HepG2 (cell line): Measurements from ENCODE around the gene RASD2. TPM values are rescaled to one million over a fixed set of nuclear protein-coding genes. Genes with fewer than 3 reads are reported as not detected.
A peak's percentile ranks its signal among the peaks of the same experiment; 100 is the strongest.

Source experiments
- ATAC-seq: fragments of 200-7000 bp; cut with Tn5 transposase; 3 replicates; pipeline ENCODE4 v1.9.1; 2020; ENCODE audit warnings: mild to moderate bottlenecking, moderate library complexity
- BruUV-seq: library from RNA; stranded (reverse); fragments of 400-500 nt; replicated peaks from 2 replicates; lab custom pipeline; 2021; lab: Mats Ljungman, UMichigan
- CTCF ChIA-PET: fragments of 300-600 bp; formaldehyde crosslinking; extraction: SDS; loops from one replicate; lab custom pipeline; 2021; ENCODE audit warnings: low total read pairs, inconsistent platforms, low intra/inter-chr PET ratio; lab: Yijun Ruan, JAX
- POLR2A ChIA-PET: fragments of 350-600 bp; sonication (Branson Sonifier 250); formaldehyde crosslinking; loops from one replicate; lab custom pipeline; 2020; ENCODE audit warnings: antibody characterized with exemption, inconsistent platforms; lab: Yijun Ruan, JAX
- DNase-seq: peaks from one replicate; pipeline ENCODE4 v3.0.0-alpha.2; 2015; ENCODE audit warnings: low spot score
- FAIRE-seq: peaks from 3 replicates; lab custom pipeline; 2011; peaks lifted over from hg19 to GRCh38; lab: Jason Lieb, UNC
- H2AFZ ChIP-seq: one replicate; pipeline ENCODE4 v1.6.1; 2011; ENCODE audit warnings: low read length, inconsistent platforms
- H3K27ac ChIP-seq: fragments of 300-600 bp; 3 replicates; pipeline ENCODE4 v1.8.0; 2011; ENCODE audit warnings: mixed run types, mild to moderate bottlenecking, mixed read lengths, low read length, inconsistent platforms; ENCODE audit not compliant: insufficient read depth; ENCODE audit errors: extremely low read length
- H3K27me3 ChIP-seq, 2 experiments: fragments of 200-600 bp in 1 of 2; 2 replicates in 1 of 2; 3 replicates in 1 of 2; pipeline versions ENCODE4 v1.6.0 to v1.8.0; 2011; ENCODE audit warnings: low read length in 2 of 2, mild to moderate bottlenecking in 2 of 2, moderate library complexity in 2 of 2, inconsistent platforms in 1 of 2; ENCODE audit not compliant: insufficient read depth in 2 of 2, control insufficient read depth in 1 of 2
- H3K36me3 ChIP-seq, 2 experiments: fragments of 200-600 bp in 1 of 2; replicated peaks in 1 of 2; 2 replicates in 1 of 2; 3 replicates in 1 of 2; pipeline versions ENCODE4 v1.5.1 to v1.8.0; 2011; ENCODE audit warnings: low read length in 2 of 2, inconsistent platforms in 1 of 2; ENCODE audit not compliant: insufficient read depth in 2 of 2, control insufficient read depth in 1 of 2
- H3K4me1 ChIP-seq: 2 replicates; pipeline ENCODE4 v1.5.1; 2012; ENCODE audit warnings: low read length, inconsistent platforms; ENCODE audit not compliant: insufficient read depth
- H3K4me2 ChIP-seq: 2 replicates; pipeline ENCODE4 v1.6.0; 2011; ENCODE audit warnings: low read depth, low read length, inconsistent platforms
- H3K4me3 ChIP-seq, 3 experiments: fragments of 200-600 bp in 1 of 3; sonication (generic), shearing (Covaris generic) in 1 of 3; replicated peaks in 1 of 3; 2 replicates each; pipeline ENCODE4 v1.5.1; 2011 to 2016; ENCODE audit warnings: low read length in 3 of 3, inconsistent platforms in 2 of 3, low read depth in 2 of 3, mild to moderate bottlenecking in 2 of 3, control low read depth in 1 of 3, mixed read lengths in 1 of 3; ENCODE audit not compliant: insufficient read depth in 1 of 3
- H3K79me2 ChIP-seq: one replicate; pipeline ENCODE4 v1.6.1; 2011; ENCODE audit warnings: low read length, inconsistent platforms; ENCODE audit not compliant: insufficient read depth
- H3K9ac ChIP-seq: 2 replicates; pipeline ENCODE4 v1.6.0; 2011; ENCODE audit warnings: mild to moderate bottlenecking, low read depth, low read length, inconsistent platforms; ENCODE audit not compliant: insufficient read depth
- H3K9me3 ChIP-seq: 2 replicates; pipeline ENCODE4 v1.5.1; 2012; ENCODE audit warnings: mild to moderate bottlenecking, low read length
- H4K20me1 ChIP-seq: 2 replicates; pipeline ENCODE4 v1.6.0; 2011; ENCODE audit warnings: inconsistent platforms, mild to moderate bottlenecking, low read length, moderate library complexity; ENCODE audit not compliant: insufficient read depth
- ATF4 ChIP-seq, 2 experiments: fragments of 450-650 bp in 1 of 2; sonication (generic) in 1 of 2; formaldehyde crosslinking; IDR thresholded peaks; 2 replicates each; pipeline versions ENCODE4 v1.5.0 to v1.8.0; 2020 to 2022; ENCODE audit warnings: mild to moderate bottlenecking in 1 of 2, missing genetic modification reagents in 1 of 2
- EED ChIP-seq: sonication (generic); formaldehyde crosslinking; IDR thresholded peaks from 2 replicates; pipeline ENCODE4 v1.5.0; 2020; ENCODE audit warnings: mild to moderate bottlenecking, missing genetic modification reagents
- FOXP1 ChIP-seq, 2 experiments: fragments of 450-650 bp in 1 of 2; IDR thresholded peaks; 2 replicates each; pipeline ENCODE4 v1.6.1; 2017 to 2018; ENCODE audit warnings: antibody characterized with exemption in 1 of 2
- GTF2F1 ChIP-seq: fragments of 150-350 bp; IDR thresholded peaks from 2 replicates; pipeline ENCODE4 v1.6.1; 2014; ENCODE audit warnings: low read length
- HES4 ChIP-seq: sonication (generic); formaldehyde crosslinking; IDR thresholded peaks from 2 replicates; pipeline ENCODE4 v1.9.0; 2021; ENCODE audit warnings: mild to moderate bottlenecking, missing genetic modification reagents, borderline replicate concordance
- JDP2 ChIP-seq: sonication (generic); formaldehyde crosslinking; IDR thresholded peaks from 2 replicates; pipeline ENCODE4 v1.8.1; 2022; ENCODE audit warnings: missing genetic modification reagents, borderline replicate concordance
- KDM3A ChIP-seq: IDR thresholded peaks from 2 replicates; pipeline ENCODE4 v1.6.1; 2018; ENCODE audit warnings: low read depth, missing compliant biosample characterization
- KDM5B ChIP-seq: sonication (generic); formaldehyde crosslinking; IDR thresholded peaks from 2 replicates; pipeline ENCODE4 v1.4.0; 2020; ENCODE audit warnings: missing genetic modification reagents, mild to moderate bottlenecking, borderline replicate concordance
- MAZ ChIP-seq, 2 experiments: sonication (generic) in 1 of 2; formaldehyde crosslinking in 1 of 2; IDR thresholded peaks; 2 replicates each; pipeline versions ENCODE4 v1.5.0 to v1.6.1; 2012 to 2020; ENCODE audit warnings: low read depth in 2 of 2, mild to moderate bottlenecking in 2 of 2, borderline replicate concordance in 1 of 2, improper control_type of control experiment in 1 of 2, low read length in 1 of 2, missing genetic modification reagents in 1 of 2, moderate library complexity in 1 of 2
- MIER3 ChIP-seq: IDR thresholded peaks from 2 replicates; pipeline ENCODE4 v1.6.1; 2016; ENCODE audit warnings: missing compliant biosample characterization, borderline replicate concordance
- NONO ChIP-seq, 2 experiments: fragments of 450-650 bp in 1 of 2; sonication (generic) in 1 of 2; formaldehyde crosslinking in 1 of 2; IDR thresholded peaks in 1 of 2; conservative IDR thresholded peaks in 1 of 2; 2 replicates each; pipeline versions ENCODE4 v1.6.1 to v1.8.0; 2017 to 2022; ENCODE audit warnings: mild to moderate bottlenecking in 1 of 2, missing genetic modification reagents in 1 of 2, moderate library complexity in 1 of 2
- PRMT3 ChIP-seq: sonication (generic); formaldehyde crosslinking; IDR thresholded peaks from 2 replicates; pipeline ENCODE4 v1.8.1; 2022; ENCODE audit warnings: low read depth, mild to moderate bottlenecking, moderate library complexity, missing genetic modification reagents, borderline replicate concordance
- TBX3 ChIP-seq: fragments of 450-650 bp; IDR thresholded peaks from 2 replicates; pipeline ENCODE4 v1.6.1; 2017; ENCODE audit warnings: antibody characterized with exemption, mild to moderate bottlenecking, inconsistent platforms, borderline replicate concordance
- ZNF180 ChIP-seq: sonication (generic); formaldehyde crosslinking; IDR thresholded peaks from 2 replicates; pipeline ENCODE4 v1.4.0; 2020; ENCODE audit warnings: low read depth, missing genetic modification reagents, borderline replicate concordance
- ZNF224 ChIP-seq: sonication (generic); formaldehyde crosslinking; IDR thresholded peaks from 2 replicates; pipeline ENCODE4 v1.5.0; 2020; ENCODE audit warnings: mild to moderate bottlenecking, missing genetic modification reagents
- ZNF256 ChIP-seq: sonication (generic); formaldehyde crosslinking; conservative IDR thresholded peaks from 2 replicates; pipeline ENCODE4 v1.4.0; 2020; ENCODE audit warnings: missing genetic modification reagents
- ZNF556 ChIP-seq: sonication (generic); formaldehyde crosslinking; IDR thresholded peaks from 2 replicates; pipeline ENCODE4 v1.4.0; 2020; ENCODE audit warnings: mild to moderate bottlenecking, missing genetic modification reagents, borderline replicate concordance
- ZNF576 ChIP-seq: sonication (generic); formaldehyde crosslinking; IDR thresholded peaks from 2 replicates; pipeline ENCODE4 v1.4.0; 2020; ENCODE audit warnings: mild to moderate bottlenecking, missing genetic modification reagents
- ZNF687 ChIP-seq: sonication (generic); formaldehyde crosslinking; IDR thresholded peaks from 2 replicates; pipeline ENCODE4 v1.5.1; 2020; ENCODE audit warnings: mild to moderate bottlenecking, missing genetic modification reagents, moderate library complexity
- WGBS: methylation state at CpG from one replicate; pipeline ENCODE4 v1.1.6; 2017; ENCODE audit warnings: low lambda C conversion rate; 5-methylcytosine and 5-hydroxymethylcytosine counted together
- in situ Hi-C: cut with HindIII; loops from 2 replicates; pipeline ENCODE4 v1.10.0; 2017; ENCODE audit warnings: low pct_unique_long_range_greater_than_20kb; ENCODE audit not compliant: extremely low pct_ligation_motif_present
- intact Hi-C: fragments of 100-400 bp; cut with micrococcal nuclease; formaldehyde crosslinking; loops from one replicate; pipeline ENCODE4 v1.10.0; 2022; ENCODE audit not compliant: unreplicated experiment
- polyA plus RNA-seq, 8 experiments: library from polyadenylated mRNA; depleted of rRNA in 3 of 8; stranded (reverse) in 7 of 8; unstranded in 1 of 8; fragments of >200 nt; fragmentation: Illumina TruSeq in 4 of 8; extraction: Trizol in 4 of 8; gene quantifications; 2 replicates each; pipeline versions ENCODE4 v1.2.1 to v1.2.3, GENCODE V29; 2011 to 2016; ENCODE audit warnings: low read depth in 4 of 8, missing spikeins in 1 of 8, mixed read lengths in 1 of 8; ENCODE audit not compliant: insufficient read depth in 1 of 8
- total RNA-seq, 5 experiments: library from RNA; depleted of rRNA; stranded (reverse); fragments of >200 nt; fragmentation: Illumina TruSeq; extraction: Trizol; gene quantifications; 2 replicates each; pipeline ENCODE4 v1.2.3, GENCODE V29; 2016; ENCODE audit warnings: low read depth in 1 of 5
- TF ChIP-seq, protein P1 (sequence below): IDR thresholded peaks from 2 replicates; pipeline ENCODE4 v1.6.1; 2016; ENCODE audit warnings: mild to moderate bottlenecking, missing biosample characterization, missing genetic modification reagents

RASD2 gene
- total and polyA plus RNA-seq, 2 of the 13 experiments (the other 11 are each of a cell fraction or from before 2014, with no cell fraction given), result not detected

GRCh38 chr22:35506259-35506570 lies 34.4 kb upstream of the RASD2 start:
- no TSS peak for BruUV-seq
- no peak overlapping the region for H3K9ac ChIP-seq
- peaks cover 38% of the 10 kb centered on the region for H3K4me1 ChIP-seq
- no peak overlapping the region for H3K27ac ChIP-seq
- WGBS, result 0% methylated on average over 2 of the region's 2 CpGs
- ChIA-PET POLR2A (no interaction called here), CTCF (no interaction called here)
- H3K36me3 ChIP-seq, result no peaks in the 10 kb centered on the region
- H4K20me1 ChIP-seq, result no peaks in the 10 kb centered on the region
- no peaks in the 10 kb centered on the region for H3K9me3 ChIP-seq
- FAIRE-seq (peak; percentile 73), ATAC-seq (peak; percentile 79), DNase-seq (peak; percentile 76)
- intact Hi-C loops (no loop called here), in situ Hi-C loops (no loop called here)
- H3K27me3 ChIP-seq, result no peaks in the 10 kb centered on the region
- H2AFZ ChIP-seq, result no peak overlapping the region
- no peak overlapping the region; a peak in 1 of 6 replicates for H3K4me3 ChIP-seq
- no peaks in the 10 kb centered on the region for H3K79me2 ChIP-seq
- peak overlapping the region; percentile 54 for H3K4me2 ChIP-seq
- TF ChIP-seq MAZ (IDR thresholded peaks at IDR 0.05; ENCODE audit: borderline replicate concordance, low read depth, low read length) (no peak), MAZ (CRISPR knock-in tag; IDR thresholded peaks at IDR 0.05; ENCODE audit: low read depth) (no peak), PRMT3 (CRISPR knock-in tag) (no peak), ZNF556 (CRISPR knock-in tag) (no peak), ZNF687 (CRISPR knock-in tag) (no peak), NONO (IDR thresholded peaks at IDR 0.05) (no peak), NONO (CRISPR knock-in tag; conservative IDR thresholded peaks at IDR 0.05) (no peak), ZNF576 (no peak), ATF4 (CRISPR knock-in tag; IDR thresholded peaks at IDR 0.05) (no peak), KDM3A (CRISPR knock-in tag) (no peak), KDM5B (no peak), GTF2F1 (no peak), ZNF224 (CRISPR knock-in tag) (no peak), ZNF256 (no peak), MIER3 (CRISPR knock-in tag) (no peak), EED (CRISPR knock-in tag) (no peak), TBX3 (no peak), FOXP1 (IDR thresholded peaks at IDR 0.05) (no peak), FOXP1 (CRISPR knock-in tag; IDR thresholded peaks at IDR 0.05) (peak; percentile 59; the same call in 1 of the 2 replicates), HES4 (CRISPR knock-in tag) (no peak), ZNF180 (no peak), JDP2 (no peak)
- TF ChIP-seq, protein P1, sequence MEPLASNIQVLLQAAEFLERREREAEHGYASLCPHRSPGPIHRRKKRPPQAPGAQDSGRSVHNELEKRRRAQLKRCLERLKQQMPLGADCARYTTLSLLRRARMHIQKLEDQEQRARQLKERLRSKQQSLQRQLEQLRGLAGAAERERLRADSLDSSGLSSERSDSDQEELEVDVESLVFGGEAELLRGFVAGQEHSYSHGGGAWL (CRISPR knock-in tag), result no peak
